Measurements from ENCODE around the gene PRMT9. TPM values are rescaled to one million over a fixed set of nuclear protein-coding genes. Genes with fewer than 3 reads are reported as not detected.

PRMT9 gene
- total RNA-seq (2014; rRNA removed; shearing (Covaris generic)) (6.4 and 8.6 TPM in 2 replicates), polyA plus RNA-seq (2016; fragmentation: Nextera tagmentation; extraction: Ambion mirVana) (5.0 and 6.0 TPM in 2 replicates)

GRCh38 chr4:147683717-147684700 lies at the start of gene PRMT9:
Gene PRMT9 (minus strand): TSS chr4:147684163. CDS start chr4:147683987, 176 bp downstream.
- Histone ChIP-seq H3K4me3 (peak within 1 kb of the TSS; percentile 96), H3K9me2 (ENCODE audit: insufficient read depth) (no peaks in the 10 kb centered on the region), H3K27ac (peak within 1 kb of the TSS; percentile 85), H3K79me2 (ENCODE audit: insufficient read depth) (peaks cover 47% of the 10 kb centered on the region), H2AFZ (peak within 1 kb of the TSS; percentile 98), H4K20me1 (ENCODE audit: insufficient read depth) (no peaks in the 10 kb centered on the region), H3K27me3 (replicated peaks; ENCODE audit: insufficient read depth) (no peaks in the 10 kb centered on the region), H3K9ac (peak within 1 kb of the TSS; percentile 91), H3K9me3 (ENCODE audit: low read depth) (no peaks in the 10 kb centered on the region), H3K4me1 (ENCODE audit: insufficient read depth) (peaks cover 7% of the 10 kb centered on the region; the same call in 1 of the 2 replicates), H3K36me3 (ENCODE audit: low read depth) (no peaks in the 10 kb centered on the region), H3K4me2 (ENCODE audit: unreplicated experiment) (peak within 1 kb of the TSS; percentile 96), H3F3A (ENCODE audit: insufficient read depth) (no peaks in the 10 kb centered on the region)
- WGBS, 2 experiments (ENCODE audit: low coverage in 1 of 2, low lambda C conversion rate in 2 of 2, missing lambda C conversion rate in 2 of 2), result 1% methylated on average over 68 to 69 of the region's 69 CpGs
- TF ChIP-seq EZH2phosphoT487 (IDR thresholded peaks at IDR 0.05; ENCODE audit: insufficient read depth, low read depth), result no peak
- no peak for TF ChIP-seq EZH2 (IDR thresholded peaks at IDR 0.05; ENCODE audit: insufficient read depth, poor library complexity, severe bottlenecking)
- in situ Hi-C loops (cut with MboI), result no loop called here
- peak; percentile 96 for DNase-seq

GRCh38 chr4:147732518-147733235 lies 48.7 kb upstream of the PRMT9 start:
- H3K27me3 ChIP-seq (replicated peaks; ENCODE audit: insufficient read depth), result no peaks in the 10 kb centered on the region
- in situ Hi-C loops (cut with MboI), result no loop called here
- H3K9ac ChIP-seq, result peak overlapping the region; percentile 79
- H3K9me2 ChIP-seq (ENCODE audit: insufficient read depth), result no peaks in the 10 kb centered on the region
- peak overlapping the region; percentile 96 for H3K4me3 ChIP-seq
- peak overlapping the region; percentile 100 for H3K4me2 ChIP-seq (ENCODE audit: unreplicated experiment)
- peaks cover 51% of the 10 kb centered on the region for H3K79me2 ChIP-seq (ENCODE audit: insufficient read depth)
- DNase-seq, result peak; percentile 72
- peaks cover 37% of the 10 kb centered on the region for H3K4me1 ChIP-seq (ENCODE audit: insufficient read depth)
- H3K36me3 ChIP-seq (ENCODE audit: low read depth), result no peaks in the 10 kb centered on the region
- peak overlapping the region; percentile 97 for H2AFZ ChIP-seq
- H3K27ac ChIP-seq, result peak overlapping the region; percentile 79
- H3F3A ChIP-seq (ENCODE audit: insufficient read depth), result peaks cover 51% of the 10 kb centered on the region
- 0 to 1% methylated on average over 25 to 29 of the region's 38 CpGs for WGBS, 2 experiments (ENCODE audit: low coverage in 1 of 2, low lambda C conversion rate in 2 of 2, missing lambda C conversion rate in 2 of 2)
- H4K20me1 ChIP-seq (ENCODE audit: insufficient read depth), result no peaks in the 10 kb centered on the region
- TF ChIP-seq EZH2phosphoT487 (IDR thresholded peaks at IDR 0.05; ENCODE audit: insufficient read depth, low read depth) (no peak), EZH2 (IDR thresholded peaks at IDR 0.05; ENCODE audit: insufficient read depth, poor library complexity, severe bottlenecking) (no peak)
- no peaks in the 10 kb centered on the region for H3K9me3 ChIP-seq (ENCODE audit: low read depth)

- no peak for TF ChIP-seq EZH2 (IDR thresholded peaks at IDR 0.05; ENCODE audit: insufficient read depth, poor library complexity, severe bottlenecking)
- no peak for TF ChIP-seq EZH2phosphoT487 (IDR thresholded peaks at IDR 0.05; ENCODE audit: insufficient read depth, low read depth)
- Histone ChIP-seq H3K27me3 (replicated peaks; ENCODE audit: insufficient read depth) (no peaks in the 10 kb centered on the region), H3K4me2 (ENCODE audit: unreplicated experiment) (peak within 1 kb of the TSS; percentile 100), H3K27ac (peak within 1 kb of the TSS; percentile 79), H3K4me3 (peak within 1 kb of the TSS; percentile 96), H2AFZ (peak within 1 kb of the TSS; percentile 97), H4K20me1 (ENCODE audit: insufficient read depth) (no peaks in the 10 kb centered on the region), H3K4me1 (ENCODE audit: insufficient read depth) (peaks cover 39% of the 10 kb centered on the region), H3K9me2 (ENCODE audit: insufficient read depth) (no peaks in the 10 kb centered on the region), H3K36me3 (ENCODE audit: low read depth) (no peaks in the 10 kb centered on the region), H3K9me3 (ENCODE audit: low read depth) (no peaks in the 10 kb centered on the region), H3K79me2 (ENCODE audit: insufficient read depth) (peaks cover 43% of the 10 kb centered on the region), H3F3A (ENCODE audit: insufficient read depth) (peaks cover 58% of the 10 kb centered on the region), H3K9ac (peak within 1 kb of the TSS; percentile 79)
- DNase-seq, result peak; percentile 85
- in situ Hi-C loops (cut with MboI), result no loop called here
- WGBS, 2 experiments (ENCODE audit: low coverage in 1 of 2, low lambda C conversion rate in 2 of 2, missing lambda C conversion rate in 2 of 2), result 1% methylated on average over 57 to 103 of the region's 106 CpGs
Observed at GRCh38 chr4:147731580-147732517, 47.9 kb upstream of the PRMT9 start, which contains the start of gene ARHGAP10. Gene ARHGAP10 (plus strand): TSS chr4:147732088. CDS start chr4:147732302, 214 bp downstream.
